Endometrium (tissue), 2 donors: ENCODE results near the gene PGF.
"Not testable (repeated sequence)": the region's sequence is repeated elsewhere in the genome, so short reads cannot be mapped to it uniquely, and the experiment has no call there.

Experiments
- FAIRE-seq: peaks from 2 replicates; lab custom pipeline; 2012; peaks lifted over from hg19 to GRCh38; lab: Jason Lieb, UNC
- donor health status: control.
- donor health status: control.

PGF gene

GRCh38 chr14:74955229-74956026 is at the start of gene PGF:
Gene PGF, minus strand, starts transcription at chr14:74955597. Its CDS starts 355 bp downstream, at chr14:74955242.
- FAIRE-seq = no peak

DNA sequence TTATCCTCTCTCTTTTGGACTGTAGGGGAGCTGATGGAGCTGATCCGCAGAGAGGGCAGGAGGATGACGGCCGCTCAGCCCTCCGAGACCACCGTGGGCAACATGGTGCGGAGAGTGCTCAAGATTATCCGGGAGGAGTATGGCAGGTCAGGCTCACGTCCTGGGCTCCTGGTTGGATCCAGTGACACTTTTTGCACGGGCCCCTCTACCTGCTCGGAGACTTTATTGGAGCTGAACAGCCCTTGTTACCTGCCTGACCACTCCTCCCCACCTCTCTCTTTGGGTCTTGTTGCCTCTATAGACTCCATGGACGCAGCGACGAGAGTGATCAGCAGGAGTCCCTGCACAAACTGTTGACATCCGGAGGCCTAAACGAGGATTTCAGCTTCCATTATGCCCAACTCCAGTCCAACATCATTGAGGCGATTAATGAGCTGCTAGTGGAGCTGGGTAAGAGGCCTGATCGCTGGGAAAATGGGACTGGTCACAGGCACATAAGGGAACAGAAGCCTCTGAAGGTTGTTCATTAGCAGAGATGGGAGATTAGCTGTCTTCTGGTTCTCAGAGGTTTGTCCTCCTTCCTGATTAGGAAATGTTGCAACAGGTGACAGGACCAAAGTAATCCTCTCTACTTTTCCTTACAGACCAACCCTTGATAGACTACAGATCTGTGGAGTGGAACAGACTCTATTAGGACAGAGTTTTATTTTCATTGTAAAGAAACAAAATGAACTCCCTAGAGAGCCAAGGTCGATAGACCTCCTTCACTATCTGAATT is 48.0 kb upstream of the PGF start:
- no peak for FAIRE-seq

GRCh38 chr14:75002392-75003249 is 47.2 kb upstream of the PGF start, which contains the start of gene EIF2B2:
Gene EIF2B2, plus strand, starts transcription at chr14:75002921. Its CDS starts 70 bp downstream, at chr14:75002991.
- peak; percentile 93 for FAIRE-seq

DNA sequence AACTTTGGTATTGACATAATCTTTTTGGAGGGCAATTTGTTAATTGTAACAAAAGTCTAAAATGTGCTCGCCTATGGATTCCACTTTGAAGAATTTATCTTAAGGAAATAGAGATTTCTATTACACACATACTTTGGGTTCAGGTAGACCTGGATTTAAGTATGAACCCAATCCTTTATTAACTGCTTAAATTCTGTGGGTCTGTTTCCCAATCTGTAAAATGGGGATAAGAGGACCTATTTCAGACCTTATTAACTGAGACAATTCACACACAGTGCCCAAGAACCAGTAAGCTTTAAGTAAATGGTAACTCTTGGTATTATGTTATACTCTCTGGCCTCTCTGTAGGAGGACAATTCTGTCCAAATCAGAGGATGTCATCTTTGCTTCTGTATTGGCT is 46.5 kb upstream of the PGF start:
- FAIRE-seq = no peak

GRCh38 chr14:75001261-75001660 is 45.9 kb upstream of the PGF start:
- no peak for FAIRE-seq

GRCh38 chr14:74995781-74996180 is 40.4 kb upstream of the PGF start:
- not testable (repeated sequence) for FAIRE-seq

DNA sequence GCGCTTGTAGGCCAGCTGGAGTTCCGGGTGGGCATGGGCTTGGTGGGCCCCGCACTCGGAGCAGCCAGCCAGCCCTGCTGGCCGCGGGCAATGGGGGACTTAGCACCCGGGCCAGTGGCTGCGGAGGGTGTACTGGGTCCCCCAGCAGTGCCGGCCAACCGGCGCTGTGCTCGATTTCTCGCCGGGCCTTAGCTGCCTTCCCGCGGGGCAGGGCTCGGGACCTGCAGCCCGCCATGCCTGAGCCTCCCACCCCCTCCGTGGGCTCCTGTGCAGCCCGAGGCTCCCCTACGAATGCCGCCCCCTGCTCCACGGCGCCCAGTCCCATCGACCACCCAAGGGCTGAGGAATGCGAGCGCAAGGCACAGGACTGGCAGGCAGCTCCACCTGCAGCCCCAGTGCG is 38.8 kb upstream of the PGF start:
- FAIRE-seq = not testable (repeated sequence)

- no peak for FAIRE-seq
These were observed 33.6 kb upstream of the PGF start for GRCh38 chr14:74988993-74989392.

DNA sequence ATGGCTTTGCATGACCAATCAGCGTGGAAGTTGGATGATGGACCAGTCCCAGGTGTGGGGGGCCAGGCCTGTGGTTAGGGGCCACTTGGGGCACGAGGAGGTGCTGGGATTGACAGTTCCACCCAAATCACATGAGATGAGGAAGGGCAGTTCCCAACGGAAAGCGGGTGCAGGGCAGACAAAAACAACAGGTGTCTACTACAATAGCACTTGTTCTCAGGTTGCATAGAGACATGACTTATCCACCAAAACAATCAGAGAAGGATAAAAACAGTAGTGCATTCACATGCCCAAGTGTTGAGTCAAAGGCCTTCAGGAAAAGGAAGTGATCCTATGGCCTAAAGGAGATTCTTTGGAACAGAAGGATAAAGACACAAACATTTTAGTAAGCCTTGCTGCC is 32.7 kb upstream of the PGF start:
- no peak for FAIRE-seq

DNA sequence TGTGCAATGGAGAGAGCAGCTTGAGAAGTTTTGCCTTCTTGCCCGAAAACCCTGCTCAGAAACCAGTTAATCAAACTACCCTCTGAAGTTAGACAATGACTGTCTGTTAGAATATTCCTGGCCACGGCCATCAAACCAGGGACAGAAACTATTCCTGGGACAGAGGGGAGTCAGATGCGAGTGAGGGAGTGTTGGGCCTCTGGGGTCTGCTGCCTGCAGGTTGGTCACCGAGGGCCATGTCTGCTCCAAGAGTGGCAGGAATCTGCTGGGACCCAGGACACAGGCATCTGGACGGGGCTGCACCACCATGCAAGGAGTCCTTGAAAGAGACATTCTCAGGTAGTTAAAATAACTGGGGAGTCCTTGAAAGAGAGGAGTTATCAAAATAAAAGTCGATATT is 30.4 kb upstream of the PGF start:
- no peak for FAIRE-seq

GRCh38 chr14:74985028-74985310 is 29.6 kb upstream of the PGF start:
- no peak for FAIRE-seq

DNA sequence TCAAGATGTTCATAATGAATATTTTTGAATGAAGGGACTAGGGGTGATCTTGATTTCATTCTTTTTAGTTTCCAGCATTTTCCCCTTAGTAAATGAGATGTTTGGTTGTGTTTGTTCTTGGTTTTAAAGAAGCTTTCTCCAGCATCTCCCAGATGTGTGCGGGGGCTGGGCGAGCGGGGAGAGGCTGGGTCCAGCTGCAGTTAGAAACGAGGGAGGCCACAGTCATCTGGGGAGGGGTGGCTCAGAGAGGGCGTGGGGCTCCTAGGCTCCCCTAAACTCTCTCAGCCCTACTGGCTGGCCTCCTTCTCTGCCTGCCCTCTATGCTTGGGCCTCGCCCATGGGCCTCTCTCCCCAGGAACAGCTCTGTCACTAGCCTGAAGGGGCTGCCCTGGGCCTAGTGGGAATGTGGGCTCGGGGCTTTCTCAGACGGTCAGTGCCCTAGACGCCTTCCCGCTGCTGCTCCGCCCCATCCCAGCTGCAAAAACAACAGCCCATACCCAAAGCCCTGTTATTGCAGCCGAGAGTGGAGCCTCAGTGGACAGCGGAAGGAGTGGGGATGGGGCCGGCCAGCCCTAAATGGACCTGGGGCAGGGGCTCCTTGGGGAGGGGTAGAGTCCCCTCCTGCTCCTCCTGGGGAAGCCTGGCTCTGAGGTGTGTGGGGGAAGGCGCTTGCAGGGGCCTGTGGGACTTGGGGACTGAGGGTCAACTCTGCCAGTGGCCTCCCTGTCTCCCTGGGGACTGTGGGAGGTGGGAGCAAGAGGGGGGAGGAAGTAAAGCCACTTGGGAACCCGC is 29.0 kb upstream of the PGF start:
- no peak for FAIRE-seq

DNA sequence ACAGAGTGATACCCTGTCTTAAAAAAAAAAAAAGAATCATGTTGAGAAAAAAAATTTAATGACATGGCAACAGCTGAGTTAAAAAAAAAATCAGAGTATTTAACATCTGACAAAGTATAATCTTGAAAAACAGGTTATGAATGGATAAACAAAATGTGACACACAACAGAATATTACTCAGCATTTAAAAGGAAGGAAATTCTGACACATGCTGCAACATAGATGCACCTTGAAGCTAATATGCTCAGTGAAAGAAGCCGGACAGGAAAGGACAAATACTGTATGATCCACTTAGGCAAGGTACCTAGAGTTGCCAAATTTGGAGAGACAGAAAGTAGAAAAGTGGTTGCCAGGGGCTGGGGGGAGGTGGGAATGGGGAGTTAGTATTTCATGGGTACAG is 27.9 kb upstream of the PGF start:
- no peak for FAIRE-seq

GRCh38 chr14:74982661-74983060 is 27.3 kb upstream of the PGF start:
- FAIRE-seq = no peak

DNA sequence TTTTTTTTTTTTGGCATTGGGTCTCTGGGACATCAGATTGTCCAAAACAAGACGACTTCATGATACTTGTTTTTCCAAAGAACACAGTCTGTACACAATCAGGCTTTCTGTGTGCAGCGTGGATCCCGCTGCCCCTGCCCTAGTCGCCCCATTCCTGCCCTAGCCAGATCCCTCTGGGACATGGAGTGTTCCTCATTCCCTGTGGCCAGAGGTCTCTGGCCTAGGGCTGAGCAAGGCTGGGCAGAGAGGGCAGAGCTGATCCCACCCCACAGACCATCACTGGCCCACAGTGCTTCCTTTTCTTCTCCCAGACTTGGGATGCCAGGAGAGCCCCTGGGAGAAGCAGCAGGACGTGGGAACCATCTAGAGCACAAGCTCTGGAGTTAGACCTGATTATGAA is 26.4 kb upstream of the PGF start:
- no peak for FAIRE-seq

DNA sequence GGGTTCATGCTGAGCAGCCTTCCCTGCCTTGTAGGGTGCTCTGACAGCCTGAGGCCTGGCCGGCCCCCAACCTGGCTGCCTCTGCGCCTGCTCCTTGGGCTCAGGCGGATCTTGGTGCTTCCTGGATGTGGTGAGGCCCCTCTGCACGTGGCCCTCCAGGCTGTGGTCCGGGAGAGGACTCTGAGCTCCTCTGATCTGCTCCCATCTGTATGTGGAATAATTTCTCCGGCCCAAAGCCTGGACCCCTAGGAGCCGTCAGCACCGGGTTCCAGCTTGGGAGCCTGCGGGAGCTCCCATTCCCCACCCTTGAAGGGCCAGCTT is 26.0 kb upstream of the PGF start:
- no peak for FAIRE-seq

GRCh38 chr14:74980731-74981461 is 25.5 kb upstream of the PGF start:
- no peak for FAIRE-seq

DNA sequence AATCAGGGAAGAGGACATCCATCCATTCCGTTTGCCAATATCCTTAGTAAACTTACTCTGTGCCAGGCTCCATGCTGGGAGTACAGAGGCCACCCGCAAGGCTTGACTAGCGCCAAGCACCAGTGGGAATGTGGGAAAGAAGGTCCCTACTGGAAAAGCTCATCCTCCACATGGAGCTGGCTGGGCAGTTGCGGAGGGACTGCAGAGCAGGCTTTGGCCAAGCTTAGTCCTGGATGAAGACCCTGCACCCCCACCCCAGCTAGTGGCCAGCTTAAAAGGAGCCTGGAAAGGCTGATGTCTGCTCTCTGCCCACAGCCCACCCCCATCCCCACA is 25.0 kb upstream of the PGF start:
- FAIRE-seq = no peak

- FAIRE-seq = no peak
These were observed 24.3 kb upstream of the PGF start for GRCh38 chr14:74979442-74980397.

DNA sequence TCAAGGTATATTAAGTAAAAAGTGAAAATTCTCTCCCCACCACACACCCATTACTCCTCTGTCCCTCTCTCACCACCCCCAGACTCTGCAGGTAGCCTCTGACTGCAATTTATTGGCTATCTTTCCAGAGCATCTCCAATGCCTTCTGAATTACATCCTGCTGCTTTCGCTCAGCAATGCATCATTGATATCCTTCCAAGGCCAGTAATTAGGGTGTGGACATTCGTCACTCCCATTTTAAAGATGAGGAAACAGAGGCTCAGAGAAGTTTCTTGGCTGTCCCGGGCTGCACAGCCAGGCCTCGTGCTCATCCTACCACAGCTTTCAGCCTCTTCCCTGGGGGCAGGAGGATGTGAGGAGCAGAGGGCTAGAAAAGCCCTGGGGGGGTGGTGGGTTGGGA is 23.6 kb upstream of the PGF start:
- no peak for FAIRE-seq
